Osteocyte (in vitro differentiated cells): ENCODE measurements around the gene TSPEAR. TPM values are rescaled to one million over a fixed set of nuclear protein-coding genes. Genes with fewer than 3 reads are reported as not detected.
A peak's percentile ranks its signal among the peaks of the same experiment; 100 is the strongest.

Experiments
- DNase-seq: peaks from one replicate; pipeline ENCODE4 v3.0.0; 2021; ENCODE audit warnings: mixed read lengths; ENCODE audit not compliant: unreplicated experiment; ENCODE audit errors: extremely low spot score
- H3K27ac Mint-ChIP-seq: one replicate; pipeline ENCODE4 v1.8.0; 2021; ENCODE audit warnings: mild to moderate bottlenecking, mixed read lengths; ENCODE audit not compliant: unreplicated experiment
- H3K27me3 Mint-ChIP-seq: one replicate; pipeline ENCODE4 v1.8.0; 2021; ENCODE audit warnings: mixed read lengths; ENCODE audit not compliant: unreplicated experiment
- H3K36me3 Mint-ChIP-seq: one replicate; pipeline ENCODE4 v1.8.0; 2021; ENCODE audit warnings: mixed read lengths; ENCODE audit not compliant: unreplicated experiment
- H3K4me1 Mint-ChIP-seq: one replicate; pipeline ENCODE4 v1.8.0; 2021; ENCODE audit warnings: mixed read lengths; ENCODE audit not compliant: unreplicated experiment
- H3K4me3 Mint-ChIP-seq: one replicate; pipeline ENCODE4 v1.8.0; 2021; ENCODE audit warnings: mild to moderate bottlenecking, moderate library complexity, mixed read lengths; ENCODE audit not compliant: unreplicated experiment
- H3K9me3 Mint-ChIP-seq: one replicate; pipeline ENCODE4 v1.8.0; 2021; ENCODE audit warnings: mixed read lengths; ENCODE audit not compliant: unreplicated experiment
- CTCF ChIP-seq: fragments of 200-600 bp; sonication (generic); IDR thresholded peaks from 2 replicates; pipeline ENCODE4 v1.5.0; 2021; ENCODE audit warnings: antibody characterized with exemption, mild to moderate bottlenecking, moderate library complexity
- total RNA-seq: library from RNA; stranded (reverse); gene quantifications from 2 replicates; pipeline ENCODE4 v1.2.1, GENCODE V29; 2021

The TSPEAR gene
- total RNA-seq, 1 donor from 2014 or later = not detected

GRCh38 chr21:44510508-44511218 is 200.7 kb downstream of the TSPEAR start:
- Mint-ChIP-seq H3K27me3 (peaks cover 9% of the 10 kb centered on the region), H3K9me3 (no peaks in the 10 kb centered on the region), H3K4me1 (peaks cover 2% of the 10 kb centered on the region), H3K36me3 (no peaks in the 10 kb centered on the region), H3K27ac (no peak overlapping the region), H3K4me3 (no peak overlapping the region)
- no peak for DNase-seq
- TF ChIP-seq CTCF = peak; percentile 81

- Mint-ChIP-seq H3K27me3 (peaks cover 12% of the 10 kb centered on the region), H3K4me1 (peaks cover 3% of the 10 kb centered on the region), H3K36me3 (no peaks in the 10 kb centered on the region), H3K27ac (no peak overlapping the region), H3K9me3 (no peaks in the 10 kb centered on the region), H3K4me3 (no peak overlapping the region)
- no peak for TF ChIP-seq CTCF
- no peak for DNase-seq
These were observed 201.3 kb downstream of the TSPEAR start for GRCh38 chr21:44510109-44510507.

- no peak overlapping the region for H3K27ac Mint-ChIP-seq
- no peaks in the 10 kb centered on the region for H3K36me3 Mint-ChIP-seq
- DNase-seq = no peak
- TF ChIP-seq CTCF = no peak
- no peak overlapping the region for H3K4me3 Mint-ChIP-seq
- H3K4me1 Mint-ChIP-seq = peaks cover 3% of the 10 kb centered on the region
- H3K9me3 Mint-ChIP-seq = no peaks in the 10 kb centered on the region
- peaks cover 12% of the 10 kb centered on the region for H3K27me3 Mint-ChIP-seq
These were observed 201.8 kb downstream of the TSPEAR start for GRCh38 chr21:44509539-44509938.

GRCh38 chr21:44508711-44509445 is 202.5 kb downstream of the TSPEAR start:
- no peaks in the 10 kb centered on the region for H3K36me3 Mint-ChIP-seq
- peaks cover 3% of the 10 kb centered on the region for H3K4me1 Mint-ChIP-seq
- no peak overlapping the region for H3K27ac Mint-ChIP-seq
- no peaks in the 10 kb centered on the region for H3K9me3 Mint-ChIP-seq
- H3K4me3 Mint-ChIP-seq = no peak overlapping the region
- H3K27me3 Mint-ChIP-seq = peaks cover 12% of the 10 kb centered on the region
- TF ChIP-seq CTCF = no peak
- no peak for DNase-seq

GRCh38 chr21:44508426-44508710 is 203.0 kb downstream of the TSPEAR start:
- no peak overlapping the region for H3K27ac Mint-ChIP-seq
- H3K4me1 Mint-ChIP-seq = peaks cover 3% of the 10 kb centered on the region
- DNase-seq = no peak
- H3K27me3 Mint-ChIP-seq = peaks cover 12% of the 10 kb centered on the region
- H3K36me3 Mint-ChIP-seq = no peaks in the 10 kb centered on the region
- H3K4me3 Mint-ChIP-seq = no peak overlapping the region
- TF ChIP-seq CTCF = no peak
- H3K9me3 Mint-ChIP-seq = no peaks in the 10 kb centered on the region
